ENCODE results near the gene CBX2.

CBX2 gene

DNA sequence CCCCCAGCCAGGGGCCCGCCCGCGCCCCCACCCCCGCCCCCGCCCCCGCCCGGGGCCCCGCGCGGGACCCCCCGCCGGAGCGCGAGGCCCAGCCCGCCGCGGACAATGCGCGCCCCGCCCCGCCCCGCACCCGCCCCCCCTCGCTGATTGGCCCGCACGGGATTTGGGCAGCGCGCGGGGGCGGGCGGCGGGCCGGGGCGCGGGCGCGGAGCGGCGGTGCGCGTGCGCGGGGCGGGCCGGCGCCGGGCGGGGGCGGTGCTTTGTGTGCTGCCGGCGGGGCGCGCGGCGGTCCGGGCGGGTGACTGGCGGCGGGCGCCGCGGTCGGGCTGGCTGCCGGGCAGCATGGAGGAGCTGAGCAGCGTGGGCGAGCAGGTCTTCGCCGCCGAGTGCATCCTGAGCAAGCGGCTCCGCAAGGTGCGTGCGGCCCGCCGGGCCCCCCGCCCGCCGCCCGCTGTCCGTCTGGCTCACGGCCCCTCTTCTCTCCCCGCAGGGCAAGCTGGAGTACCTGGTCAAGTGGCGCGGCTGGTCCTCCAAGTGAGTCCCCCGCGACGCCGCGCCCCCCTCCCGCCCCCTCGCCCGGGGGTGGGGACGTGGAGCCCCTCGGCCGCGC is at the start of gene CBX2:
CBX2 (plus strand) TSS at position 255 of the 610 bp plus-strand sequence; CDS start at position 343, 88 bp downstream.
- peak; percentile 24 for DNase-seq

DNA sequence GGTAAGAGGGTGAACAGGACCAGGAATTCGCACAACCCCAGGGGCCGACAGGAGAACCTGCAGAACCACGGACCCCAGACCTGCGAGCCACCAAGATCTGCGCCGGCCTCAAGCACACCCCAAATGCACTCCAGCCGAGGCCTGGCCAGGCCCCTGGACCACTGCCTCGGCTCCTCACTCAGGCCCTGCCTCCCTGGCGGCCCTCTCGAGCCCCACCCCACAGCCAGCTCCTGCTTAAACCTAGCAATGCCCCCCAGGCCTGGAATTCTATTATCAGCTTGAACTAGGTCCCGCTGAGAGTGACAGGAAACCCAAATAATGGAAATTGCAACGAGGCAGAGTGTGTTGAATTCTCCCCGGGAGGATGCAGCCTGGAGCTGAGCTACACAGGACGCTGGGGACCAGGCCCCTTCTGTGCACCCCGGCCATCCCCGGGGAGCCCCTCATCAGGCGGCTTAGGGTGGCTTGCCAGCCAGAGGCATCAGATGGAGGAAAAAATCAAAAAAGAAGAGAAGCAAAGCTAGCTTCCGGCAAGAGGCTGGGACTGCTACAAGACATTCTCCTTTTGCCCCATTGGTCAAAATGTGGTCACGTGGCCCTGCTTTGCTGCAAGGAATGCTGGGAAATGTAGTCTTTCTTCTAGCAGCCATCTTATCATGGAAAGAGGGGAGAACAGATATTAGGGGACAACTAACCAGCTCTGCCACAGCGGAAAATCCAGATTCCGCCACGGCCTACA is 49.6 kb upstream of the CBX2 start:
- peak; percentile 88 for DNase-seq

DNA sequence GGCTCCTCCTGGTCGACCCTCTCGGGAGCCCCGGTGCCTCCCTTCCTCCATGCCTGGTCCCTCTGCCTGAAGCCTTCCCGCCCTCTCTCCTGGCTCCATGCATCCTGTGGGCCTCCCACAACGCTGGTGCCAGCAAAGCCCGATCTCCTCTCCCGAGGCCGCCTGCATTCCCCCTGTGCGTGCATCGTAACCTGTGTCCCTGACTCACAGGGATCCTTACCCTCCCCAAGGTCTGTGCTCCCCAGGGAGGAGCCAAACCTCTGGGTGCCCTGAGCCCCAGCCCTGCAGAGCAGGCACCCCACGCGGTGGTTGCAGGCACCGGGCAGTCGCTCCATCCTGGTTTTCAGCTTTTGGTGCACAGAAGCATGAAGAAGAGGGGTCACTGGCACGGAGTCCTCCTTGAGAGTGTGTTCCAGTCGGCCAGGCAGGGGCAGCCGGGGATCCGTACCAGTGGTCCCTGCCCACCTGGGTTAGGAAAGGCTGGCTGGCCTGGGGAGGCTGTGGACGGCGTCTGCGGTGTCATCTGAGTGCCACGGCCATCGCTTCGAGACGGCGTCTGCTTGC is 49.0 kb upstream of the CBX2 start:
- no peak for DNase-seq

DNA sequence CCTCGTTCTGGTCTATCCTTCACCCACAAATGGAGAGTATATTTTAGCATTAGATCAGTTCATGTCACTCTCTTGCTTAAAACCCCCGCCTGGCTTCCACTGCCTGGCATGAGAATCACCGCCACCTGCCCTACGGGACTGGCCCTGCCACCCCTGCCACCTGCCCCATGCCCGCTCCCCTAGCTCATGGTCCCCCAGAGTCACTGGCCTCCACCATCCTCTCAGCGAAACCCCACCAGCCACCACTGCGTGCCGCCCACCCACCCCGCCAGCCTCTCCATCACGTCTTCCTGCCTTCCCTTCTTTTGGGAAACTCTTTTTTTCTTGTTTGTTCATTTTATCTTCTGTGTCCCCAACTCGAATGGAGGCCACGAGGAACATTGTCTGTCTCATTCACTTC is 48.2 kb upstream of the CBX2 start:
- no peak for DNase-seq

DNA sequence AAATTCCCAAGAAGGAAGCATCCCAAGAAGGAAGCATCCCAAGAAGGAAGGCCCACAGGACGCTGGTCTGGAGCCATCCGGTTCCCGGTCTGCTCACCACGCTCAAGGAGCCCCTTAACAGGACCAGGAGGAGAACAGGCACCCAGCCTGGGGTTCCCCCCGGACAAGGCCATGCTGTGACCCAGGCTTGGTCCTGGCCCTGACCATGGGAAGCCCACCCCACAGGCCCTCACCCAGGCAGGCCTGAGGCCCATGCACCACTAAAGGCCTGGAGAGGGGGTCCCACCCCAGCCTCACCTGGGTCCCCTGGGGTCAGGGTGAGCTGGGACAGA is 47.5 kb upstream of the CBX2 start:
- no peak for DNase-seq

DNA sequence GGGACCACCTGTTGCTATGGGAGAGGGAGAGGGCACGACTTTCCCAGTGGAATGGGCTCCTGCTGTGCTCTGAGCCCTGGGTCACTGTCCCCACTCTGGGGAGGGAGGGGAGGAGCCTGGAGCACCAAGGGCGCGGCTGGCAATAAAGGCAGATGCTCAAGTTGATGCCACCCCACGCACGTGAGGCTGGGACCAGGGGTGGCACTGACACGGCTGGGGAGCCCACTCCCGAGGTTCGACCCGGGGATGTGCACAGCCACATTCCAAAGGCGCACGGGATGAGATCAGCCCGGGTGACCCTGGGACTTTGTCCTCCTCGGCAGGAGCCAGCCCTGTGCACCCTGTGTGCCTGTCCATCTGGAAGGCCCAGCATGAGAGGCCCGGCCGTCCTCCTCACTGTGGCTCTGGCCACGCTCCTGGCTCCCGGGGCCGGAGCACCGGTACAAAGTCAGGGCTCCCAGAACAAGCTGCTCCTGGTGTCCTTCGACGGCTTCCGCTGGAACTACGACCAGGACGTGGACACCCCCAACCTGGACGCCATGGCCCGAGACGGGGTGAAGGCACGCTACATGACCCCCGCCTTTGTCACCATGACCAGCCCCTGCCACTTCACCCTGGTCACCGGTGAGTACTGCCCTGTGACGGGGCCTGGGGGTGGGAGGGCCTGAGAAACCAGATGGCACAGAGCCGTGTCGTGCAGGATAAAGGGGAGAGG is 47.0 kb upstream of the CBX2 start, which contains the start of gene ENPP7:
ENPP7 (plus strand) TSS at position 175 of the 715 bp plus-strand sequence; CDS start at position 372, 197 bp downstream.
- no peak for DNase-seq

DNA sequence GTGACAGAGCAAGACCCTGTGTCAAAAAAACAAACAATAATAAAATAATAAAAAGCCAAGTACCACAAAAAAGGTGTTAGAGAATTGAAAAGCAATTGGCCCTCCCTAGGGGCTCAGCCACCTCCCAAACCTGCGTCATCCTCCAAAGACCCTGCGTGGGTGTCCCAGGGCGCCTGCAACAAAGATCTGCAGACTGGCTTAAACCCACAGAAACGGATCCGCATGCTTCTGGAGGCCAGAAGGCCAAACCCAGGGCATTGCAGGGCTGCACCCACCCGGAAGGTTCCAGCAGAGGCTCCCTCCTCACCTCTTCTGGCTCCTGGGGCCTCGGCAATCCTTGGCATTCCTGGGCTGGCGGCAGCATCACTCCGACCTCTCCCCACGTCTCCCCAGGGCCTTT is 45.7 kb upstream of the CBX2 start:
- no peak for DNase-seq

DNA sequence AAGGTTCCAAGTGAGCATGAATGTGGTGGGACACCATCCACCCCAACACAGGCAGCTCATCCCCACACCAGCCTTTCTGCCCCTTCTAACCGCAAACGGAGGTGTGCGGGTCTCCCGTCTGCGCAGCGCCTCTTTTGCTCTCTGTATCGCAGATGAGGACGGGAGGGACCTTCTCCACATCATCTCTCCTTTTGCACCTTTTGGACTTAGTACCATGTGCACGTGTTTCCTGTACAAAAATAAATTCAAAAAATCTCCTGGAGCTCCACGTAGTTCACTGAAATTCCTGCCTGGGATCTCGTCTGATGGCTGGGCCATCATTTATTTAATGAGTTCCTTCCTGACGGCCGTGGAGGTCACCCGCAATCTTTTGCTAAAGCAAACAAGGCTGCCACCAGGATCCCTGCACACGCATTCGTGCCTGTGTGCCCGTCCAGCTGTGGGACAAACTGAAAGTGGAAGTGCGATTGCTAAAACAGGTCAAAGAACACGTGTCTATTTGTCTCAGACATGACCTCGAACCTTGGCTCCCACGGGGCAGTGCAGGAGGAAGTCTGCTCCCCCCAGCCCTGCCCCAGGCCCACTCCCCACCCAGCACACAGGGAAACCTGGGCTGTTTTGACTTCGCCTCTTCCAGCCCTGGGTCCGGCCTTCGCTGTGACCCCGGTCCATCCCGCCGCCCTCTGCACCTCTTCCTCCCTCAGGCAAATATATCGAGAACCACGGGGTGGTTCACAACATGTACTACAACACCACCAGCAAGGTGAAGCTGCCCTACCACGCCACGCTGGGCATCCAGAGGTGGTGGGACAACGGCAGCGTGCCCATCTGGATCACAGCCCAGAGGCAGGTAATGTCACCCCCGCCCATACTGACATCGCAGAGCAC is 44.9 kb upstream of the CBX2 start:
- no peak for DNase-seq

DNA sequence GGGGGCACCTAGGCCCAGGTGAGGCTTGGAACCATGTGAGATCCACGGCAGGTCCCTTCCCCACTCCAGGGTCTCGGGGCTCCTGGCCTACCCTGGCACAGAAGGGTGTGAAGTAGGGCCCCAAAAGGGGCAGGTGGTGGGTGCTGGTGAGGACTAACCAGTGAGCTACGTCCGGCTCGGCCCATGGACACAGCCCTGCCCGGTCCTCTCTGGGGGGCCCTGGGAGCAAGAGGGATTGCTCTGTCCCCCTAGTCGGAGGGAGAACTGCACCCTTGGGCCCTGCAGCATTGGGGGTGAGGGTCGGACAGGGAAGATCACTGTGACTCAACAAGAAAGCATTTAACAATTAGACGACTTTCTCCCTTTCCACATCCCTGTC is 44.3 kb upstream of the CBX2 start:
- DNase-seq: no peak

DNA sequence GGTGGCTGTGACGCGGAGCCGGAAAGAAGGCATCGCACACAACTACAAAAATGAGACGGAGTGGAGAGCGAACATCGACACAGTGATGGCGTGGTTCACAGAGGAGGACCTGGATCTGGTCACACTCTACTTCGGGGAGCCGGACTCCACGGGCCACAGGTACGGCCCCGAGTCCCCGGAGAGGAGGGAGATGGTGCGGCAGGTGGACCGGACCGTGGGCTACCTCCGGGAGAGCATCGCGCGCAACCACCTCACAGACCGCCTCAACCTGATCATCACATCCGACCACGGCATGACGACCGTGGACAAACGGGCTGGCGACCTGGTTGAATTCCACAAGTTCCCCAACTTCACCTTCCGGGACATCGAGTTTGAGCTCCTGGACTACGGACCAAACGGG is 42.9 kb upstream of the CBX2 start:
- no peak for DNase-seq

DNA sequence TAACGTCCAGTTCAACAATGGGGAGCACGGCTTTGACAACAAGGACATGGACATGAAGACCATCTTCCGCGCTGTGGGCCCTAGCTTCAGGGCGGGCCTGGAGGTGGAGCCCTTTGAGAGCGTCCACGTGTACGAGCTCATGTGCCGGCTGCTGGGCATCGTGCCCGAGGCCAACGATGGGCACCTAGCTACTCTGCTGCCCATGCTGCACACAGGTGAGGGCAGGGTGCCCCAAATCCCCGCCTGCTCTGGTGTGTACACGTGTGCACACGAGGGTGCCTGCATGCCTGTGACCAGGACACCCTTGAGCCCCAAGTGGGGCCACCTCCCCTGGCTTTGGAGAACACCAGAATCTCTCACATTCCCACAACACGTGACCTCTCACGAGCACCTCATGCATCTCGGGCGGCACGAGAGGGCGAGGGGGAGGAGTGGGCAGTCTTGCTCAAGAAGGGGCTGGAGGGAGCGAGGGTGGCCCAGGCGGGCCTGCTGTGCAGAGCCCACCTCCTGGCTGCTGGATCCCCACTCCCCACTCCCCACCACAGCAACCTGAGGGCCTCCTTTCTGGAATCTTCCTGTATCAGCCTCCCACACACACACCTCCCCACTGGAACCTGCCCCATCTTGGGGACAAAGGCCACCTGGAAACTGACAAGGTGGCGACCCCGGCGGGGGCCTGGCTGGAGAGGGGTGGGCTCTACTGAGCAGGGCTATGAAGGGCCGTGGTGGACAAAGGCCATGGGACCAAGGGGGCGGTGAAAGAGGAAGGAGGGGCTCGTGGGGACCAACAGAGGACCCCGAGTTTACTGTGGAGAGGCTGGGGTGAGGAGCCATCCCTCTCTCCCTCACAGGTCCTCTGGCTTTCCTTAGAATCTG is 40.7 kb upstream of the CBX2 start:
- no peak for DNase-seq

DNA sequence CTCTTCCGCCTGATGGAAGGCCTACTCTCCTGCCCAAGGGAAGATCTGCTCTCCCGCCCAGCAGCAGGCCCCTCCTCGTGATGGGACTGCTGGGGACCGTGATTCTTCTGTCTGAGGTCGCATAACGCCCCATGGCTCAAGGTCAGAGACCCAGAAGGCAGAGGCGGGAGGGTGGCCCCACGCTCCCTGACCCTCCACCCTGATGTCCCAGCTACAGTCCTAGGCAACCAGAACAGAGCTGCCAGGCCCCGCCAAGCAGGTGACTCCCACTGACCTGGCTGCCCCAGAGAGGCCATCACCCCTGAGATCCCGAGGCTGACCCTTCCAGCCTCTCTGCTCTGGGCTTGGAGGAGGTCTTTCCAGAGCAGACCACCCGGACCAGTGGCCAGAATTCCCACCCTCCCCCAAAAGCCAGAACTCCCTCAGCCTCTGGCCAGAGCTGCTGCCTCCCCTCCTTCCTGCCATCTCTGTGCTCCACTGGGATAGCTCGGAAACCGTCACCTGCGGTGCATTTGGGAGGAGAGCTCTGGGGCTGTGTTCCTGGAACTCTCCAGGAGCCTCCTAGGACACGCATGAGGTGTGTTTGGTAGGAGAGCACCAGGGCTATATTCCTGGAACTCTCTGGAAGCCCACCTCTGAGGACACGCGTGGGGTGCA is 39.9 kb upstream of the CBX2 start:
- no peak for DNase-seq

DNA sequence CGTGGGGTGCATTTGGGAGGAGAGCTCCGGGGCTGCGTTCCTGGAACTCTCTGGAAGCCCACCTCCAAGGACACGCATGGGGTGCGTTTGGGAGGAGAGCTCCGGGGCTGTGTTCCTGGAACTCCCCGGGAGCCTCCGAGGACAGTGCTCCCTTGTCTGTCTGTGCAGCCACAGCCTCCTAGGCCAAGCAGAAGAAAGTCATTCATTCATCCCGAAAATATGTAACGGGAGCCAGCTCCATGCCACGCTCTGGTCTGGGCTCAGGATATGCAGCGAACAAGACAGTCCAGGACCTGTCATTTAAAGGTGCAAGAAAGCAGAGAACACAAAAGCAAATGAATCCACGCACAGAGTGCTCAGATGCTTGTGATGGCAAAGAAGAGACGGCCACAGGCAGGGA is 39.3 kb upstream of the CBX2 start:
- no peak for DNase-seq

DNA sequence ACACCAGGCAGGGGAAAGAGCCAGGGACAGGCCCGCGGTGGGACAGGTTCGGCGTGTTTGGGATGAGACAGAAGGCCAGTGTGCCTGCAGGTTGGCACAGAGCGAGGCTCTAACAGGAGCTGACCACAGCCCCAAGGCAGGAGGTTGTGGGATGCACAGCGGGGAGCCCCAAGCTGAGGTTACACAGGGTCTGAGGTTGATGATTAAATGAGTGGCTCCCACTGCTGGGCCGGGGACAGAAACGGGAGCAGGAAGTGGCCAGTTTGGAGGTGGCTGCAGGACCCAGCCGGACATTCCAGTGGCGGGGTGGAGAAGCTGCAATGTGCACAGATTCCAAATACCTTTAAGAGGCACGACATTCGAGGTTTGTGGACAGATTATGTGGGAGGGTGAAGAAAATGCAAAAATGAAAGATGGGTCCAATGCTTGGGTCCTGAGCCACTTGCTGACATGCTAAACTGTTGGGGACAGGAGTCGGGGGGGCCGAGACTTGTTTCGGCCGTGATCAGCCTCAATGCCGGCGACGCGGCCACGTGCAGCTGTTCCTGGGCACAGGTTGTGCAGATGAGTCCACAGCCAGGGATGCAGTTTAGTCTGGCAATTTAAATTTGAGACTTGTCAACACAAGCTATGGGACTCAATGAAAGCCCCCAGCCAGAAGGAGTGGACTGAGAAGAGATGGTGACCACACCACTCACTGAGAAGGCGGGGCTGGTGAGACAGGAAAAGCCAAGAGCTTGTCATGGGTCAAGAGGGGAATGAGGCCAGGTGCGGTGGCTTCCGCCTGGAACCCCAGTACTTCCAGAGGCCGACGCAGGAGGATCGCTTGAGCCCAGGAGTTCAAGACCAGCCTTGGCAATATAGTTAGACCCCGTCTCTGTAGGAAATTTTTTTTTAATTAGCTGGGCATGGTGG is 38.5 kb upstream of the CBX2 start:
- DNase-seq: no peak

DNA sequence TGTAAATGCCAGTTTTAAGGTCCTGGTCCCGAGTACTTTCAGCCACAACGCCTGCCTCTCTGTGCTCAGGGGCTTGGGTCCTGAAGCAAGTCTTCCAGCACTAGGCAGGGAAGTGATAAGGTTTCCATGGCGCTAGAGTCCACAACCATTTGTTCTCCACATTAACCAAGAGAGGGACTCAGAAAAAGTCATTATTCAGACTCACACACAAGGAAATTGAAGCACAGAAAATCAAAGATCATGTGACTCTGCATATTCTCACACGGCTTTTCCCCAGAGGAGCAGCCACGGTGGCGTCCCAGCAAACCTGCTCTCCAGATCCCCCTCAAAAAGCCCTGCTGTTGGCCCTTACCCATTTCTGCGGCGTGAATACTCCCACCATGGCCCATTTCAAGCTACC is 37.5 kb upstream of the CBX2 start:
- no peak for DNase-seq

DNA sequence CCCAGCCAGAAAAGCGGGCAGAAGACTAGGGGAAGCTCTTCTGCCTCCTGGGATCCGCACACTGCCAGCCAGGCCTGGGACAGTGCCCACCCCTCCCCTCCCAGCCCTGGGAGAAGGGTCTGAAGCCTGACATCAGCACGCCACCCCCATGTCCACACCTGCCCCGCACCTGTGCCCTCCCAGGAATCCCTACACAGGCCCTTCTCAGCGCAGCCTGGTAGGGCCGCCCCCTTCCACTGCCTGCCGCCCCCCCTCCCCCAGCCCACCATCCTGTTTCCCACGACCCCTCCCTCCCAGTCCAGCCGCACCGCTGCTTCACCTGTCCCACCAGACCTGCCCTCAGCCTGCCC is 36.6 kb upstream of the CBX2 start:
- no peak for DNase-seq

DNA sequence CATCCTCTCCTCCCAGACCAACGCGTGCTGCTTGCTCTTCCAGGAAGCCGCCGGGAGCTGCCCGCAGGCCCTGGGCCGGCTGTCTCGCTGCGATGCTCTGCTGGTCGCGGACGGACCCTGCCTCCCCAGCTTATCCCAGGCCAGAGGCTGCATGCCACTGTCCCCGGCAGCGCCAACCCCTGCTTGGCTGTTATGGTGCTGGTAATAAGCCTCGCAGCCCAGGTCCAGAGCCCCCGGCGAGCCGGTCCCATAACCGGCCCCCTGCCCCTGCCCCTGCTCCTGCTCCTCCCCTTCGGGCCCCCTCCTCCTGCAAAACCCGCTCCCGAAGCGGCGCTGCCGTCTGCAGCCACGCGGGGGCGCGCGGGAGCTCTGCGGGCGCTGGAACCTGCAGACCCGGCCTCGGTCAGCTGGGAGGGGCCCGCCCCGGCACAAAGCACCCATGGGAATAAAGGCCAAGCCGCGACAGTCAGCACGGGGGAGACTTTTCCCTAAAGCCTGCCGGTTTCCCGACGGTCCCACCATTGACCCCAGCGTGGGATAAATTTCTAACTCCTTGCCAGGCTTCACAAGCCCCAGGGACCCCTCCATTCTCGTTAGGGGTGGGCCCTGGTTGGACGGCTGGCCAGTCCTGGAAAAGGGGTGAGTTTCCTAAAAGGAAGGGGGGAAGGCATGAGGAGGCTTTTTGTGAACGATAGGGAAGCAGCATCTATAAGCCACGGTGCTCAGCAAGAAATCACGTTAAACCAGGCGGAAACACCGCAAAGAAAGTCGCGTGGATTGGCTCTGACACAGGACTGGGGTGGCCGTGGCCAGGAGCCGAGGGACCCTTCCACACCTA is 36.0 kb upstream of the CBX2 start:
- DNase-seq: peak; percentile 71

DNA sequence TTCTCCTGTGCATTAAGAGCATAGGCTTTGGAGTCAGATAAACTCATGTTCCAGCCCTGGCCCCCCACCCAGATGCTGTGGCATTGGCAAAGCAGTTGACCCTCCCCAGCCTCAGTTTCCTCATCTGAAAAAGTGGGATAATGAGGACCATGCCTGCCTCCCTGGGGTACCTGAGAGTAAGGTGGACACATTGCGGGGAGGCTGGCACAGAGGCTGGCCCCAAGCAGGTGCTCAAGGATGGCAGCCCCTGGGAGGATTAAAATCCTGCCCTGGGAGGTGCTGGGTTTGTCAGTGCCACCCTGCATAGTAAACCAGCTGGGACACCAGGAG is 35.4 kb upstream of the CBX2 start:
- DNase-seq: no peak

DNA sequence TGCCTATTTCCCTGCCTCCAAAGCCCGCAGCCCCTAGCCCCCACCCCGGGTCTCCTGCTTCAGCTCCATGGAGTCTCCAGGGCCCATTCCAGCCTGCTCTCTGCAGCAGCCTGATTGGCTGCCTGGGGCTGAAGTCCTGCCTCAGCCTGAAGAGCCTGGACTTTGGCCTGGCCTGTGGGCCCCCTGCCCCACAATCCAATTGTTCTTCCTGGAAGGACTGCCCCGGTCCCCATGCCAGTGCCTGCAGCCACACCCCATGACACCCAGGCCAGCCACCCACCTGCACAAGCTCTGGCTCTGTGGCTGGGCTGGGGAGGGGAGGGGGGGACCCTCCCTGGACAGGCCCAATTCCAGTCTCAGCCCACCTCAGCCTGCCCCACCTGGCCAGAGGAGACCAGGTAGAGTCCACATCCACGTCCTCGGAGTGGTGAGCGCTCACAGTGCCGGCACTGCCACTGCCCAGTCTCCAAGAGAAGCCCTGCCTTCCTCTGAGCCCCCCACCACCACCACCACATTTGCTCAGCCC is 34.9 kb upstream of the CBX2 start:
- no peak for DNase-seq

All from SHP77 treated with DMSO at 0.1 percent for 48 hours (cell line).